Left ventricle myocardium inferior (tissue), 1 donor: ENCODE data around the gene IL31. TPM values are rescaled to one million over a fixed set of nuclear protein-coding genes. Genes with fewer than 3 reads are reported as not detected.

ENCODE experiments used
- DNase-seq: peaks from one replicate; pipeline ENCODE4 v3.0.0-alpha.2; 2020
- H3K27ac ChIP-seq: fragments of 200-600 bp; replicated peaks from 2 replicates; pipeline ENCODE4 v1.8.0; 2021
- H3K27me3 ChIP-seq: fragments of 200-600 bp; 2 replicates; pipeline ENCODE4 v1.8.0; 2021; ENCODE audit warnings: low read depth
- H3K36me3 ChIP-seq: fragments of 200-600 bp; 2 replicates; pipeline ENCODE4 v1.8.0; 2021
- H3K4me1 ChIP-seq: fragments of 200-600 bp; 2 replicates; pipeline ENCODE4 v1.8.0; 2021
- H3K4me3 ChIP-seq: fragments of 200-600 bp; 2 replicates; pipeline ENCODE4 v1.8.0; 2021; ENCODE audit warnings: mild to moderate bottlenecking, moderate library complexity
- H3K9me3 ChIP-seq: fragments of 200-600 bp; replicated peaks from 2 replicates; pipeline ENCODE4 v1.8.0; 2021
- intact Hi-C: fragments of 100-400 bp; cut with micrococcal nuclease; formaldehyde crosslinking; loops from one replicate; pipeline ENCODE4 v1.11.0; 2022
- total RNA-seq: library from RNA; stranded (reverse); fragmentation: NEBNext Ultra II Directional; extraction: Animal tissue kit (Norgen Biotek cat#: 25700); gene quantifications from one replicate; pipeline ENCODE4 v1.2.1, GENCODE V29; 2021
- TF ChIP-seq, protein P1 (sequence below): fragments of 200-600 bp; IDR thresholded peaks from 2 replicates; pipeline ENCODE4 v1.8.0; 2021; ENCODE audit warnings: antibody characterized with exemption, mild to moderate bottlenecking, borderline replicate concordance
- donor health status: DM: no; HTN: yes; CAD: no; lungs with severe emphysema.

Gene IL31
- total RNA-seq, 1 donor from 2014 or later, result not detected

DNA sequence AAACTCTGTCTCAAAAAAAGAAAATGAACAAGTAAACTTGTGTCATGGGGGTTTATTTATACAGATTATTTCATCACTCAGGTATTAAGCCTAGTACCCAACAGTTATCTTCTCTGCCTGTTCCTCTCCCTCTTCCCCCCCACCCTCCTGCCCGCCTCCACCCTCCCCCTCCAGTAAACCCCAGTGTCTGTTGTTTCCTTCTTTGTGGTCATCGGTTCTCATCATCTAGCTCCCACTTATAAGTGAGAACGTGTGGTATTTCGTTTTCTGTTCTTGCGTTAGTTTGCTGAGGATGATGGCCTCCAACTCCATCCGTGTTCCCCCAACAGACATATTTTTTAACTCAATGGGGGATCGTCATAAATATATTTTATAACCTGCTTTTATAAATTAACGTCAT lies 12.3 kb downstream of the IL31 start:
- TF ChIP-seq, protein P1, sequence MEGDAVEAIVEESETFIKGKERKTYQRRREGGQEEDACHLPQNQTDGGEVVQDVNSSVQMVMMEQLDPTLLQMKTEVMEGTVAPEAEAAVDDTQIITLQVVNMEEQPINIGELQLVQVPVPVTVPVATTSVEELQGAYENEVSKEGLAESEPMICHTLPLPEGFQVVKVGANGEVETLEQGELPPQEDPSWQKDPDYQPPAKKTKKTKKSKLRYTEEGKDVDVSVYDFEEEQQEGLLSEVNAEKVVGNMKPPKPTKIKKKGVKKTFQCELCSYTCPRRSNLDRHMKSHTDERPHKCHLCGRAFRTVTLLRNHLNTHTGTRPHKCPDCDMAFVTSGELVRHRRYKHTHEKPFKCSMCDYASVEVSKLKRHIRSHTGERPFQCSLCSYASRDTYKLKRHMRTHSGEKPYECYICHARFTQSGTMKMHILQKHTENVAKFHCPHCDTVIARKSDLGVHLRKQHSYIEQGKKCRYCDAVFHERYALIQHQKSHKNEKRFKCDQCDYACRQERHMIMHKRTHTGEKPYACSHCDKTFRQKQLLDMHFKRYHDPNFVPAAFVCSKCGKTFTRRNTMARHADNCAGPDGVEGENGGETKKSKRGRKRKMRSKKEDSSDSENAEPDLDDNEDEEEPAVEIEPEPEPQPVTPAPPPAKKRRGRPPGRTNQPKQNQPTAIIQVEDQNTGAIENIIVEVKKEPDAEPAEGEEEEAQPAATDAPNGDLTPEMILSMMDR, result no peak
- intact Hi-C loops, result no loop called here
- H3K4me1 ChIP-seq, result no peaks in the 10 kb centered on the region

DNA sequence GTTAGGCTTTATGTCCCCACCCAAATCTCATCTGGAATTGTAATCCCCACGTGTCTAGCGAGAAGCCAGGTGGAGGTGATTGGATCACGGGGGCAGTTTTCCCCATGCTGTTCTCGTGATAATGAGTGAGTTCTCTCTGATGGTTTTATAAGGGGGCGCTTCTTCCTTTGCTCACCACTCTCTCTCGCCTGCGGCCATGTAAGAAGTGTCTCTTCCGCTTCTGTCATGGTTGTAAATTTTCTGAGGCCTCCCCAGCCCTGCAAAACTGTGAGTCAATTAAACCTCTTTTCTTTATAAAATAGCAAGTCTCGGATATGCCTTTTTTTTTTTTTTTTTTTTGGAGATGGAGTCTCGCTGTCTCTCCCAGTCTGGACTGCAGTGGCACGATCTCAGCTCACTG lies 13.3 kb downstream of the IL31 start:
- no peak overlapping the region for H3K27ac ChIP-seq
- no peak for DNase-seq
- no peak overlapping the region for H3K4me3 ChIP-seq
- H3K36me3 ChIP-seq, result no peaks in the 10 kb centered on the region
- no peaks in the 10 kb centered on the region for H3K4me1 ChIP-seq
- H3K27me3 ChIP-seq, result peaks cover 39% of the 10 kb centered on the region
- H3K9me3 ChIP-seq, result no peaks in the 10 kb centered on the region
- intact Hi-C loops, result no loop called here
- TF ChIP-seq, protein P1, result no peak

More for the DNA sequence above, 12.3 kb downstream of the IL31 start:
- Histone ChIP-seq H3K4me3 (no peak overlapping the region), H3K36me3 (no peaks in the 10 kb centered on the region), H3K27me3 (peaks cover 33% of the 10 kb centered on the region), H3K27ac (no peak overlapping the region), H3K9me3 (no peaks in the 10 kb centered on the region)
- DNase-seq, result no peak

DNA sequence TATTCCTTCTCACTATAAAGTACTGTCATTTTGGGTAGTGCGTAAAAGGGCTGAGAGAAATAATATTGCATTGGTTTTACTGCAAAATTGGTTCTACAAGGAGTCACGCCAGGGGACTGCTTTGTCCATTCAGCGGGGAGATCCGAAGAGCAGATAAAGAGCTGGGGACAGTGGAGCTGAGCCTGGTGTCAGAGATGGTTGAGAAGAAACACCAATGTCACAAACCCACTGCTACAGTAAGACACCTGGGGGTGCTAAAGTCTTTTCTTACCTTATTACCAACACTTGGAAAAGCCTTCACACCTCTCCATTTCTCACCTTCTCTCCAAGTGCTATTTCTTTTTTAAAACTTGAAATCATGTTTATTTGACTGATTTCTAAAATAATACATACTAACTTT lies 14.1 kb downstream of the IL31 start:
- Histone ChIP-seq H3K4me3 (no peak overlapping the region), H3K36me3 (no peaks in the 10 kb centered on the region), H3K27ac (no peak overlapping the region), H3K27me3 (peaks cover 43% of the 10 kb centered on the region), H3K4me1 (no peaks in the 10 kb centered on the region), H3K9me3 (no peaks in the 10 kb centered on the region)
- TF ChIP-seq, protein P1, result no peak
- no peak for DNase-seq
- intact Hi-C loops, result no loop called here

DNA sequence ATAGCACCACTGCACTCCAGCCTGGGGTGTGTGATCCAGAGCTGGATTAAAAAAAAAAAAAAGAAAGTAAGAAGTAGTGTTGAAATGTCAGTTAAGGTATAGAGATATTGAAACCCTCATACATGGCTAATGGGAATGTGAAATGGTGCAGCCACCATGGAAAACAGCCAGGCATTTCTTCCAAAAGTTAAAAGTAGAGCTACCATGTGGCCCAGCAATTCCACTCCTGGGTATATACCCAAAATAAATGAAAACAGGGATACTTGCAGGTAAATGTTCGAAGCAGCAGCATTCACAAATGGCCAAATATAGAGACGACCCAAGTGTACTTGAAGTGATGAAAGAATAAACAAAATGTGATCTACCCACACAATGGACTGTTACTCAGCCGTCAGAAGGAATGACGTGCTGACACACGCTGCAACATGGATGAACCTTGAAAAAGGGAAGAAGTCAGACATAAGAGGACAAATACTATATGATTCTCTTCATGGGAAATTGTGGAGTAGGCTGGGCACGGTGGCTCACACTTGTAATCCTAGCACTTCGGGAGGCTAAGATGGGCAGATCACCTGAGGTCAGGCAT lies 15.2 kb downstream of the IL31 start:
- peaks cover 37% of the 10 kb centered on the region for H3K27me3 ChIP-seq
- no peaks in the 10 kb centered on the region for H3K9me3 ChIP-seq
- no peak for DNase-seq
- no peaks in the 10 kb centered on the region for H3K4me1 ChIP-seq
- no peak overlapping the region for H3K27ac ChIP-seq
- no peak overlapping the region for H3K4me3 ChIP-seq
- no peaks in the 10 kb centered on the region for H3K36me3 ChIP-seq
- TF ChIP-seq, protein P1, result no peak
- intact Hi-C loops, result no loop called here

DNA sequence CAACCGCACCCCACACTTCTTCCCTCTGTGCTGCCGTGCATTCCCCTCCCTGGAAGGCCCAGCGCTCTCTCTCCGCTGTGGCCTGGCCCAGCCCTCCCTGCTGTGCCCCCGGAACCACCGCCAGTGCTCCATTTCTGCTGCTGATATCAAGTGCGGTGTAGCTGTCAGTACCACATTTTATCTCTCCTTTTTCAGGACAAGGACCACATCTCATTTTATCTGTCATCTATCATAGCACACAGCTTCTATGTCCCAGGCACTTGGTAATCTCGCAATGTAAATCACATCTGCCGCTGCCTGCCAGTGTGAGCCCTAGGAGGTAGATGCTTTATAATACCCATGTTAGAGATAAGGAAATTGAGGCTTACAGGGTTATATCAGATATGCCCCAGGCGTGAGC lies 18.3 kb downstream of the IL31 start:
- TF ChIP-seq, protein P1, result no peak
- no peak for DNase-seq
- no peaks in the 10 kb centered on the region for H3K4me1 ChIP-seq
- H3K9me3 ChIP-seq, result no peaks in the 10 kb centered on the region
- H3K4me3 ChIP-seq, result no peak overlapping the region
- no peak overlapping the region for H3K27ac ChIP-seq
- H3K36me3 ChIP-seq, result no peaks in the 10 kb centered on the region
- H3K27me3 ChIP-seq, result peaks cover 24% of the 10 kb centered on the region
- intact Hi-C loops, result no loop called here
